Measurements from ENCODE around the gene MRPS11. TPM values are rescaled to one million over a fixed set of nuclear protein-coding genes. Genes with fewer than 3 reads are reported as not detected.
A peak's percentile ranks its signal among the peaks of the same experiment; 100 is the strongest.
"Not testable (repeated sequence)": the region's sequence is repeated elsewhere in the genome, so short reads cannot be mapped to it uniquely, and the experiment has no call there.

The MRPS11 gene
- total and polyA plus RNA-seq, 3 experiments from 2014 or later = 65.5 to 81.0 (median 80.1) TPM

DNA sequence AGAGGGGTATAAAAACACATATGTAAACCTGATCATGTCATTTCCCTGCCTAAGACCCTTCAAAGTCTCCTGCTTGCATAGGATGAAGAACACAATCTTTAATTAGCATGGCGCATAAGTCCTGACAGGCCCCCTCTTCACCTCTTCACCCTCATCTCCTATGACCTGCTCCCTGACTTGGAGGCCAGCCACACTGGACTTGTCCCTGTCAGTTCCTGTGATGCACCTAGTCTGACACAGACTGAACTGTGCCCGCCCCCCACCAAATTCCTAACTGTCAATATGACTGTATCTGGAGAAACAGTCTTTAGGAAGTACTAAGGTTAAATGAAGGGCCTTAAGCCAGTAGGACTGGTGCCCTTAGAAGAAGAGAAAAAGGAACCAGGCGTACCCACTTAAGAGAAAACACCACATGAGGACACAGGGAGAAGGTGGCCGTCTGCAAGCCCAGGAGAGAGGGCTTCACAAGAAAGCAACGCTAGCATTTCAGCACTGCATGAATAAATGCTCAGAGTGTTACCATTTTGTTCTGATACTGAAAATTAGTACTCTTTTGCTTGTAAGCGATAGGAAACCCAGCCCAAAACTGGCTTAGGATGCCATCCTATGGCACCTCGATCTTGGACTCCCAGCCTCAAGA, 34.3 kb upstream of the MRPS11 start:
- no peak for DNase-seq
- no peak overlapping the region for H3K27ac Mint-ChIP-seq
- H3K4me3 ChIP-seq (ENCODE audit: low read length) = no peak overlapping the region
- POLR2A ChIA-PET = no interaction called here
- no peak overlapping the region for H3K27ac ChIP-seq (ENCODE audit: low read depth, low read length)
- no peaks in the 10 kb centered on the region for H3K36me3 Mint-ChIP-seq
- no peaks in the 10 kb centered on the region for H3K36me3 ChIP-seq (ENCODE audit: insufficient read depth, low read length)
- H3K27me3 Mint-ChIP-seq = peaks cover 3 to 35% of the 10 kb centered on the region in 2 donors
- no peaks in the 10 kb centered on the region for H3K9me3 Mint-ChIP-seq
- no peaks in the 10 kb centered on the region for H3K27me3 ChIP-seq (ENCODE audit: insufficient read depth, low read length, poor library complexity, severe bottlenecking)
- H3K9me3 ChIP-seq (ENCODE audit: low read length) = no peaks in the 10 kb centered on the region
- no peaks in the 10 kb centered on the region for H3K4me1 ChIP-seq (ENCODE audit: insufficient read depth, low read length)
- CTCF ChIA-PET = no interaction called here
- no peaks in the 10 kb centered on the region for H3K4me1 Mint-ChIP-seq
- H3K4me3 Mint-ChIP-seq = no peak overlapping the region

DNA sequence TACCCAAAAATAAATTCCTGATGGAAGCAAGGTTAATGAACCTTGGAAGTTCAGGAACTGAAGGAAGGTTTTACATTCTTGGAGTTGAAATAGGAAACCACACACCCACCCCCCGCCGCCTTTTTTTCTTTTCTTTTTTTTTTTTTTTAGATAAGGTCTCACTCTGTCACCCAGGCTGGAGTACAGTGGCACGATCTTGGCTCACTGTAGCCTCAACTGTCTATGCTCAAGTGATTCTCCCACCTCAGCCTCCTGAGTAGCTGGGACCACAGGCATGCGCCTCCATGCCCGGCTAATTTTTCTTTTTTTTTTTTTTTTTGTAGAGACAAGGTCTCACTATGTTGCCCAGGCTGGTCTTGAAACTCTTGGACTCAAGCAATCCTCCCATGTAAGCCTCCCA, 33.4 kb upstream of the MRPS11 start:
- H3K27me3 ChIP-seq (ENCODE audit: insufficient read depth, low read length, poor library complexity, severe bottlenecking); H3K4me3 ChIP-seq (ENCODE audit: low read length); H3K36me3 Mint-ChIP-seq; POLR2A ChIA-PET; H3K9me3 ChIP-seq (ENCODE audit: low read length); H3K4me1 ChIP-seq (ENCODE audit: insufficient read depth, low read length); H3K4me1 Mint-ChIP-seq; H3K36me3 ChIP-seq (ENCODE audit: insufficient read depth, low read length); H3K4me3 Mint-ChIP-seq; H3K27ac ChIP-seq (ENCODE audit: low read depth, low read length); H3K9me3 Mint-ChIP-seq; CTCF ChIA-PET; DNase-seq; H3K27ac Mint-ChIP-seq: not testable (repeated sequence)
- peaks cover 9 to 35% of the 10 kb centered on the region in 2 donors for H3K27me3 Mint-ChIP-seq

DNA sequence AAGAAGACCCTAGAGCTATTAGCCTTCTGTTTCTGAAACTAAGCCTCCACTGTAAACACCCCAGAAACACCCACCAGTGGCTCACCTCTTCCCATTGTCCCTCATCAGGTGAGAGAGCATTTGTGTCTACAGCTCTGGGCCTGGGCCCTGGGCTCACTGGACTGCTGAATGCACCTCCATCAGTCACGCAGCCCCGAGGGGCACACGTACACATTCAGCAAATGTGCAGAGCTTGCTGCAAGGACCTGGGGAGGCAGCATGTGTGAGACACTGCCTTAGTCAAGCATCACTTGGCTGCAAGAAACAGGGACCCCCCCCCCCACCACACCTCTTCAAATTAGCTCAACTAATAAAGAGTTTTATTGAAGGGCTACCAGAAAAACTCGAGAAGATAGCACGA, 29.3 kb upstream of the MRPS11 start:
- Histone ChIP-seq H3K4me3 (ENCODE audit: low read length) (no peak overlapping the region), H3K4me1 (ENCODE audit: insufficient read depth, low read length) (no peaks in the 10 kb centered on the region), H3K9me3 (ENCODE audit: low read length) (no peaks in the 10 kb centered on the region), H3K27me3 (ENCODE audit: insufficient read depth, low read length, poor library complexity, severe bottlenecking) (no peaks in the 10 kb centered on the region), H3K36me3 (ENCODE audit: insufficient read depth, low read length) (no peaks in the 10 kb centered on the region), H3K27ac (ENCODE audit: low read depth, low read length) (no peak overlapping the region)
- Mint-ChIP-seq H3K4me3 (no peak overlapping the region), H3K36me3 (peaks cover 0 to 7% (median 0%) of the 10 kb centered on the region in 3 donors), H3K4me1 (no peaks in the 10 kb centered on the region), H3K27me3 (peaks cover 10 to 44% of the 10 kb centered on the region in 2 donors), H3K9me3 (peaks cover under 1 to 7% (median 2%) of the 10 kb centered on the region in 5 donors), H3K27ac (no peak overlapping the region)
- DNase-seq = no peak
- POLR2A ChIA-PET = no interaction called here
- CTCF ChIA-PET = no interaction called here

DNA sequence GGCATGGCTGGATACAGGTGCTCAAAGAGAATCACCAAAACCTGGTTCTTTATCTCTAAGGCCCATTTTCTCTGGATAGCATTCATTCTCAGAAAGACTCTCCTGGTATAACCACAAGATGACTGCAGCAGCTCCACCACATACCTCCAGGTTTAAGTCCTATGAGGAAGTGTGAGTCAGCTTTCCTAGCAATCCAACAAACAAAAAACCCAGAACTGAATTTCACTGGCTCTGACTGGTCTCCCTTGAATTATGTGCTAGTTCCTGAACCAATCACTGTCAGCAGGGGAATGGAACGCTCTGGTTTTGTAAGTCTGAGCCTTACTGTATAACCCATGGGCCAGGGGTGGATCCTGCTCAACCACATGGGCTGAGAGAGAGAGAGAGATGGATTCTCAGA, 27.5 kb upstream of the MRPS11 start:
- POLR2A ChIA-PET = no interaction called here
- no peak overlapping the region for H3K27ac Mint-ChIP-seq

DNA sequence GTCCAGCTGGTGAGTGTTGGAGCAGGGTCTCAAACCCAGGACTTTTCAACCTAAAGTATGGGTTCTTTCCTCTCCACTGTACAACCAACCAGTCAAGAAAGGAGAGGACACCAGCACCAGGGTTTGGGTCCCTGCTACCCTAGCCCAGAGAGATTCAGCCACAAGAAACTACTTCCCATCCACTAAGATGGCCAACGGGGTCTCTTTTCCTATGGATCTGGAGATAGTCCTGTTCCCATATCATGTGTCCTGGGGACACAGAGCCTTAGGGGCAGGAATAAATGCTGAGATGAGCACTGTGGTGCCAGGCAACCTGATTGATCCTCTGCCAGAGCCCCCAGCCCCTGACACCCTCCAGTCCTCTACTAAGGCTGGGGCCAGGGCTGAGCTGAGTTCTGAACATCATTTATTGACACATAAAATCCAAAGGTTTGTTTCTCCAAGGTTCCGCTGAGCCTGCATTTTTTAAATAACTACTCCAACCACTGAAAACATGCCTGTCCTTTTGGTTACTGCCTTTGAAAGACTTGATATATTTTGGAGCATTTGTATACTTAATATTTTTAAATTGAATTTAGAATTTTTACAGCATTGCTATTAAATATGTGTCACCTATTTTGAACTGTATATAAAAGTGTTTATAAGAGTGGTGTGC, 26.3 kb upstream of the MRPS11 start:
- Histone ChIP-seq H3K27ac (ENCODE audit: low read depth, low read length) (no peak overlapping the region), H3K36me3 (ENCODE audit: insufficient read depth, low read length) (no peaks in the 10 kb centered on the region), H3K4me1 (ENCODE audit: insufficient read depth, low read length) (no peaks in the 10 kb centered on the region), H3K27me3 (ENCODE audit: insufficient read depth, low read length, poor library complexity, severe bottlenecking) (peaks cover 4% of the 10 kb centered on the region), H3K4me3 (ENCODE audit: low read length) (no peak overlapping the region), H3K9me3 (ENCODE audit: low read length) (no peaks in the 10 kb centered on the region)
- Mint-ChIP-seq H3K36me3 (peaks cover 0 to 14% (median 0%) of the 10 kb centered on the region in 3 donors), H3K27ac (no peak overlapping the region), H3K27me3 (peaks cover 13 to 62% of the 10 kb centered on the region in 2 donors), H3K4me1 (no peaks in the 10 kb centered on the region), H3K4me3 (no peak overlapping the region), H3K9me3 (peaks cover 5 to 19% (median 11%) of the 10 kb centered on the region in 5 donors)
- CTCF ChIA-PET = no interaction called here
- POLR2A ChIA-PET = no interaction called here
- no peak for DNase-seq

More for the DNA sequence above, 27.5 kb upstream of the MRPS11 start:
- no peak overlapping the region for H3K27ac ChIP-seq (ENCODE audit: low read depth, low read length)
- no peak overlapping the region for H3K4me3 Mint-ChIP-seq
- no peaks in the 10 kb centered on the region for H3K4me1 ChIP-seq (ENCODE audit: insufficient read depth, low read length)
- H3K36me3 Mint-ChIP-seq = peaks cover 0 to 14% (median 0%) of the 10 kb centered on the region in 3 donors
- CTCF ChIA-PET = no interaction called here
- no peak overlapping the region for H3K4me3 ChIP-seq (ENCODE audit: low read length)
- peaks cover 5 to 19% (median 11%) of the 10 kb centered on the region in 5 donors for H3K9me3 Mint-ChIP-seq
- H3K4me1 Mint-ChIP-seq = no peaks in the 10 kb centered on the region
- no peaks in the 10 kb centered on the region for H3K27me3 ChIP-seq (ENCODE audit: insufficient read depth, low read length, poor library complexity, severe bottlenecking)
- no peak for DNase-seq
- H3K9me3 ChIP-seq (ENCODE audit: low read length) = no peaks in the 10 kb centered on the region
- peaks cover 17 to 60% of the 10 kb centered on the region in 2 donors for H3K27me3 Mint-ChIP-seq
- no peaks in the 10 kb centered on the region for H3K36me3 ChIP-seq (ENCODE audit: insufficient read depth, low read length)

DNA sequence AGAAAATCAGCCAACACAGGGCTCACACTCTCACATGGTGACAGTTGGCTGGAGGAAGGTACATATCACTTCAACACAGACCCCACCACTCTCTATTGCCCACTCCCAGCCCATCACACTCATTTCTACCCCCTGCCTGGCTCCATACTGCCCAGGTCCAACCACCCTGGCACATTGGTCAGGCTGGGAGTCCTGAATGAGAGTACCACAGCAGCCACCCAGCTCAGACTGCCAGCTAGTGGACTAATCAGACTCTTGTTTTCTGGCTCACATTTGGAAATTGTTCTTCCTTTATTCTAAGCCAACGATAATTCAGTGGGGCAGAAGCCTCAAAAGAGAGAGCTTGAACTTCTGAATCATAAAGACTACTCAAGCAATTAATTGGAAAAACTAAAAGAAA, 20.3 kb upstream of the MRPS11 start:
- CTCF ChIA-PET = no interaction called here
- peaks cover 0 to 14% (median 0%) of the 10 kb centered on the region in 3 donors for H3K36me3 Mint-ChIP-seq

DNA sequence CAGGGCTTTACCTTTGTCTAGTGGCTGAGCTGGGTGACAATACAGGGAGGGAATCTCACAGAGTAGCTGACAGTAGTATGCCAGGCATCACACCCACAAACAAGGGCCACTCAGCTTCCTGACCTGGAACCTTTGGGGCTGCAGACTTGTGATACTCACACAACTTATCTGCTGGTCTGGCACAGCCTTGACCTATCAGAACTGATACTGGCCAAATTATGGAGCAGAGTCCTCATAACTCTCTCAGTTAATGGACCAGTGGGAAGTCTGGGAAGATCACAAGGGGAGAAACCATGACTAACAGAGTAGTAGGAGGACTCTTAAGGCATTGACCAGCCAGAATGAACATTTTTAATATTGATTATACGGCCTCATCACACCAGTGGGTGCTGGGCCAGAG, 19.8 kb upstream of the MRPS11 start:
- Histone ChIP-seq H3K4me1 (ENCODE audit: insufficient read depth, low read length) (no peaks in the 10 kb centered on the region), H3K4me3 (ENCODE audit: low read length) (no peak overlapping the region), H3K9me3 (ENCODE audit: low read length) (no peaks in the 10 kb centered on the region), H3K36me3 (ENCODE audit: insufficient read depth, low read length) (no peaks in the 10 kb centered on the region), H3K27ac (ENCODE audit: low read depth, low read length) (no peak overlapping the region), H3K27me3 (ENCODE audit: insufficient read depth, low read length, poor library complexity, severe bottlenecking) (peaks cover 4% of the 10 kb centered on the region)
- H3K9me3 Mint-ChIP-seq = peaks cover 3 to 17% (median 10%) of the 10 kb centered on the region in 5 donors
- H3K27me3 Mint-ChIP-seq = peaks cover 12 to 44% of the 10 kb centered on the region in 2 donors
- peaks cover 0 to 11% (median 0%) of the 10 kb centered on the region in 3 donors for H3K36me3 Mint-ChIP-seq
- ChIA-PET CTCF (no interaction called here), POLR2A (no interaction called here)
- H3K4me3 Mint-ChIP-seq = no peak overlapping the region
- peaks cover 5 to 6% (median 6%) of the 10 kb centered on the region in 3 donors for H3K4me1 Mint-ChIP-seq
- no peak for DNase-seq
- peak overlapping the region in 1 of 8 donors; percentile 65 for H3K27ac Mint-ChIP-seq

More for the DNA sequence above, 20.3 kb upstream of the MRPS11 start:
- Histone ChIP-seq H3K9me3 (ENCODE audit: low read length) (no peaks in the 10 kb centered on the region), H3K4me3 (ENCODE audit: low read length) (no peak overlapping the region), H3K27ac (ENCODE audit: low read depth, low read length) (no peak overlapping the region), H3K27me3 (ENCODE audit: insufficient read depth, low read length, poor library complexity, severe bottlenecking) (peaks cover 4% of the 10 kb centered on the region), H3K36me3 (ENCODE audit: insufficient read depth, low read length) (no peaks in the 10 kb centered on the region), H3K4me1 (ENCODE audit: insufficient read depth, low read length) (no peaks in the 10 kb centered on the region)
- Mint-ChIP-seq H3K4me3 (peak overlapping the region in 1 of 7 donors; percentile 34), H3K4me1 (peaks cover 5 to 6% (median 6%) of the 10 kb centered on the region in 3 donors), H3K27me3 (peaks cover 12 to 47% of the 10 kb centered on the region in 2 donors), H3K27ac (no peak overlapping the region), H3K9me3 (peaks cover 3 to 17% (median 11%) of the 10 kb centered on the region in 5 donors)
- POLR2A ChIA-PET = no interaction called here
- no peak for DNase-seq

DNA sequence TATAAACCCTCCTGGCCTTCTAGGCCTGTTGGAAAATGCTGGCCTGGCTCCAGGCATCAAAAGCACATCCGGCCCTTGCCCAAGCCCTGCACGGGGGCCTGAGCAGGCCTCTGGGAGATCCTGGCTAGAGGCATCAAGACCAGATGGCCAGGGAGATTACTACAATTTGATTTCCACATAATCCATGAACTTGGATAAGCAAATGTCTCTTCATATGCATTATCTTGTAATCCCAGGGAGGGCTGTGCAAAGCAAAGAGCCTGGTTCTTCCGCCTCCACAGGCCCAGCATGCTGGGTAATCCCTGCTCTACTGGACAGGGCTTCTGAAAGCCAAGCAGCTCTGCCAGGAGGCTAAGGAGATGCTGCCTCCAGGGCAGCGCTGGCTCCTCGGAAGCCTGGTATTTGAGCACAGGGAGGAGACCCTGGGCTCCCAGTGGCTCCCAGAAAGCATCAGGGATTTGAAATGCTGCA, 18.5 kb upstream of the MRPS11 start:
- no peak overlapping the region for H3K27ac Mint-ChIP-seq
- no peak for DNase-seq
- CTCF ChIA-PET = no interaction called here
- H3K27me3 Mint-ChIP-seq = peaks cover 11 to 32% of the 10 kb centered on the region in 2 donors
- H3K36me3 Mint-ChIP-seq = no peaks in the 10 kb centered on the region
- H3K4me1 Mint-ChIP-seq = peaks cover 5 to 6% (median 6%) of the 10 kb centered on the region in 3 donors
- Histone ChIP-seq H3K27me3 (ENCODE audit: insufficient read depth, low read length, poor library complexity, severe bottlenecking) (peaks cover 4% of the 10 kb centered on the region), H3K27ac (ENCODE audit: low read depth, low read length) (no peak overlapping the region), H3K9me3 (ENCODE audit: low read length) (no peaks in the 10 kb centered on the region), H3K4me1 (ENCODE audit: insufficient read depth, low read length) (no peaks in the 10 kb centered on the region), H3K4me3 (ENCODE audit: low read length) (no peak overlapping the region), H3K36me3 (ENCODE audit: insufficient read depth, low read length) (no peaks in the 10 kb centered on the region)
- peaks cover 0 to 7% (median under 1%) of the 10 kb centered on the region in 5 donors for H3K9me3 Mint-ChIP-seq
- H3K4me3 Mint-ChIP-seq = no peak overlapping the region
- POLR2A ChIA-PET = no interaction called here
